Osteocyte (in vitro differentiated cells): Measurements from ENCODE around the gene SHROOM3. TPM values are rescaled to one million over a fixed set of nuclear protein-coding genes. Genes with fewer than 3 reads are reported as not detected.

ENCODE experiments used
- DNase-seq: peaks from one replicate; pipeline ENCODE4 v3.0.0; 2021; ENCODE audit warnings: mixed read lengths; ENCODE audit not compliant: unreplicated experiment; ENCODE audit errors: extremely low spot score
- H3K27ac Mint-ChIP-seq: one replicate; pipeline ENCODE4 v1.8.0; 2021; ENCODE audit warnings: mild to moderate bottlenecking, mixed read lengths; ENCODE audit not compliant: unreplicated experiment
- H3K27me3 Mint-ChIP-seq: one replicate; pipeline ENCODE4 v1.8.0; 2021; ENCODE audit warnings: mixed read lengths; ENCODE audit not compliant: unreplicated experiment
- H3K36me3 Mint-ChIP-seq: one replicate; pipeline ENCODE4 v1.8.0; 2021; ENCODE audit warnings: mixed read lengths; ENCODE audit not compliant: unreplicated experiment
- H3K4me1 Mint-ChIP-seq: one replicate; pipeline ENCODE4 v1.8.0; 2021; ENCODE audit warnings: mixed read lengths; ENCODE audit not compliant: unreplicated experiment
- H3K4me3 Mint-ChIP-seq: one replicate; pipeline ENCODE4 v1.8.0; 2021; ENCODE audit warnings: mild to moderate bottlenecking, moderate library complexity, mixed read lengths; ENCODE audit not compliant: unreplicated experiment
- H3K9me3 Mint-ChIP-seq: one replicate; pipeline ENCODE4 v1.8.0; 2021; ENCODE audit warnings: mixed read lengths; ENCODE audit not compliant: unreplicated experiment
- total RNA-seq: library from RNA; stranded (reverse); gene quantifications from 2 replicates; pipeline ENCODE4 v1.2.1, GENCODE V29; 2021
- TF ChIP-seq, protein P1 (sequence below): fragments of 200-600 bp; sonication (generic); IDR thresholded peaks from 2 replicates; pipeline ENCODE4 v1.5.0; 2021; ENCODE audit warnings: antibody characterized with exemption, mild to moderate bottlenecking, moderate library complexity

SHROOM3 gene
- total RNA-seq, 1 donor from 2014 or later, result 4.8 TPM

DNA sequence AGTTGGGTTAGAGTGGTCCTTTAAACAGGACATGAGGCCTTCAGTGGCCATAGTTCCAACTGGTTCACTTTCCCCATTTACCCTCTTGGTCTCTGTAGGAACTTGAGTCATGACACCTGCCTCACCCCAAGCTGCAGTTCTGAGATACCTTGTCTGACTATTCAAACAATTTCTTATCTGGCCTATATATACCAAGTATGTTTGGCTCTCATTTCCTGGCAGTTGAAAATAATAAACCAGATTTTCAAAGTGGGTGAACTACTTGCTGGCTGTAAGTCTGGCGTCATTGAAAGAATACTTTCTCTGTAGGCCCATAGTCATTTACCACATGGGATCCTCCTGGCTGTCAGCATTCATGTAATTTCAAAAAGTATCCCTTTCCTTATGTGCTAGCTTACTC lies 228.8 kb downstream of the SHROOM3 start:
- H3K4me3 Mint-ChIP-seq, result no peak overlapping the region
- no peaks in the 10 kb centered on the region for H3K27me3 Mint-ChIP-seq
- no peak for DNase-seq
- peaks cover 7% of the 10 kb centered on the region for H3K4me1 Mint-ChIP-seq
- TF ChIP-seq, protein P1, sequence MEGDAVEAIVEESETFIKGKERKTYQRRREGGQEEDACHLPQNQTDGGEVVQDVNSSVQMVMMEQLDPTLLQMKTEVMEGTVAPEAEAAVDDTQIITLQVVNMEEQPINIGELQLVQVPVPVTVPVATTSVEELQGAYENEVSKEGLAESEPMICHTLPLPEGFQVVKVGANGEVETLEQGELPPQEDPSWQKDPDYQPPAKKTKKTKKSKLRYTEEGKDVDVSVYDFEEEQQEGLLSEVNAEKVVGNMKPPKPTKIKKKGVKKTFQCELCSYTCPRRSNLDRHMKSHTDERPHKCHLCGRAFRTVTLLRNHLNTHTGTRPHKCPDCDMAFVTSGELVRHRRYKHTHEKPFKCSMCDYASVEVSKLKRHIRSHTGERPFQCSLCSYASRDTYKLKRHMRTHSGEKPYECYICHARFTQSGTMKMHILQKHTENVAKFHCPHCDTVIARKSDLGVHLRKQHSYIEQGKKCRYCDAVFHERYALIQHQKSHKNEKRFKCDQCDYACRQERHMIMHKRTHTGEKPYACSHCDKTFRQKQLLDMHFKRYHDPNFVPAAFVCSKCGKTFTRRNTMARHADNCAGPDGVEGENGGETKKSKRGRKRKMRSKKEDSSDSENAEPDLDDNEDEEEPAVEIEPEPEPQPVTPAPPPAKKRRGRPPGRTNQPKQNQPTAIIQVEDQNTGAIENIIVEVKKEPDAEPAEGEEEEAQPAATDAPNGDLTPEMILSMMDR, result no peak
- H3K36me3 Mint-ChIP-seq, result no peaks in the 10 kb centered on the region
- no peak overlapping the region for H3K27ac Mint-ChIP-seq
- H3K9me3 Mint-ChIP-seq, result no peaks in the 10 kb centered on the region

DNA sequence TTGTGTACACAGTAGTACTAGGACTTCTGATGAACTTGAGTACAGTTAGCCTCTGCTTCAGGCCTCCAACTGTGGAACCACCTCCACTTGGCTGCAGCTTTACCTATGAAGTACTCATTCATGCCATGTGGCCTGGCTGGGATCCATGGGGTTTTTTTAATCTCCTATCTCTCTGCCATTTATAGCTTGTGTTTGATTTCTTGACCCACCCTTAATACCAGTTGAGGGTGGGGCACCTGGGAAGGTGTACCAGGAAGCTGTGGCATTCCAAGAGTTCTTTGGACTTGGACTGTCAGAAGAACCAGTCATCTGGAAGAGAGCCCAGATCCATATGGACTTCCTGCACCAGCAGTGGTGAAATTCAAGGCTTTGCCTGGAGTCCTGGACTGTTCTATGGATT lies 230.1 kb downstream of the SHROOM3 start:
- Mint-ChIP-seq H3K27ac (no peak overlapping the region), H3K4me3 (no peak overlapping the region), H3K27me3 (no peaks in the 10 kb centered on the region), H3K4me1 (no peaks in the 10 kb centered on the region), H3K36me3 (no peaks in the 10 kb centered on the region), H3K9me3 (no peaks in the 10 kb centered on the region)
- TF ChIP-seq, protein P1, result no peak
- DNase-seq, result no peak

DNA sequence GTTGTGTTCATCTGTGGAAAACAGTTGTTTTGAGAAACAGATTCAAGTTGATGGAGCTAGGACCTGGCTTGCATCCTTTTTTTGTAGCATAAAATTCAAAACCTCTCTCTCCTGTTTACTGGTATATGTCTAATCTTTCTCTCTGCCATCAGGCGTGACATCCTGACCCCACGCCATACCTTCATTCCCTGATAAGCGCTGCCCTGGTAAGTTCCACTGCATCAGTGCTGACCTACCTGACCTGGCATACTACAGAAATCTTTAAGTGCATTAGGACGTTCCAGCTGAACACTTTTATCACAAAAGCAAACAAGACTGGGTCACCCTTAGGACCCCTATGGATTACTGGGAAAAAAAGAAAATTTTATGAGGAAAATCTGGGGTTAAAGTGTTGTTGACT lies 230.7 kb downstream of the SHROOM3 start:
- TF ChIP-seq, protein P1, result no peak
- H3K27me3 Mint-ChIP-seq, result no peaks in the 10 kb centered on the region
- H3K4me3 Mint-ChIP-seq, result no peak overlapping the region
- no peaks in the 10 kb centered on the region for H3K36me3 Mint-ChIP-seq
- H3K9me3 Mint-ChIP-seq, result no peaks in the 10 kb centered on the region
- no peak for DNase-seq
- no peaks in the 10 kb centered on the region for H3K4me1 Mint-ChIP-seq
- H3K27ac Mint-ChIP-seq, result no peak overlapping the region

DNA sequence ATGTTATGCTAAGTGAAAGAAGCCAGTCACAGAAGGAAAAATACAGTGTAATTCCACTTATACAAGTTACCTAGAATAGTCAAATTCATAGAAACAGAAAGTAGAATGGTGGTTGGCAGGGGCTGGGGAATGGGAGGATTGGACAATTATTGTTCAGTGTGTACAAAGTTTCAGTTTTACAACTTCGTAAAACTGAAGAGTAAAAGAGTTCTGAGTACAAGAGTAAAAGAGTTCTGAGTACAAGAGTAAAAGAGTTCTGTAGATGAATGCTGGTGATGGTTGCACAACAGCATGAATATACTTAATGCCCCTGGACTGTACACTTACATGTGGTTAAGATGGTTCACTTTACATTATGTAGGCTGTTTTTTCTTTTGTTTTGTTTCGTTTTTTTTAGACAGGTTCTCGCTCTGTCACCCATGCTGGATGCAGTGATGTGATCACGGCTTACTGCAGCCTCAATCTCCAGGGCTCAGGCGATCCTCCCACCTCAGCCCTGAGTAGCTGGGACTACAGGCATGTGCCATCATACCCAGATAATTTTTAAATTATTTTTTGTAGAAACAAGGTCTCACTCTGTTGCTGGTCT lies 232.0 kb downstream of the SHROOM3 start:
- H3K27ac Mint-ChIP-seq, result no peak overlapping the region
- no peaks in the 10 kb centered on the region for H3K36me3 Mint-ChIP-seq
- no peaks in the 10 kb centered on the region for H3K4me1 Mint-ChIP-seq
- H3K27me3 Mint-ChIP-seq, result no peaks in the 10 kb centered on the region
- TF ChIP-seq, protein P1, result no peak
- no peak overlapping the region for H3K4me3 Mint-ChIP-seq
- no peak for DNase-seq
- H3K9me3 Mint-ChIP-seq, result no peaks in the 10 kb centered on the region

DNA sequence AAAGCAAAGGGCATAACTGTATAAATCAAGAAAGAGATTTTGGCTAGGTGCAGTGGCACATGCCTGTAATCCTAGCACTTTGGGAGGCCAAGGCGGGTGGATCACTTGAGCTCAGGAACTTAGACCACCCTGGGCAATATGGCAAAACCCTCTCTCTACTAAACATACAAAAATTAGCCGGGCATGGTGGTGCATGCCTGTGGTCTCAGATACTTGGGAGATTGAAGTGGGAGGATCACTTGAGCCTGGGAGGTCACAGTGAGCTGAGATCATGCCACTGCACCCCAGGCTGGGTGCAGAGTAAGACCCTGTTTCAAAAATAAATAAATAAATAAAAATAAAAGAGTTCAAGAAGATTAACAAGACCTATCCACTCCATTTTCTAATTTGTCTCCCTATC lies 235.6 kb downstream of the SHROOM3 start:
- Mint-ChIP-seq H3K27ac (no peak overlapping the region), H3K27me3 (no peaks in the 10 kb centered on the region), H3K36me3 (no peaks in the 10 kb centered on the region), H3K4me3 (no peak overlapping the region), H3K4me1 (no peaks in the 10 kb centered on the region), H3K9me3 (no peaks in the 10 kb centered on the region)
- no peak for DNase-seq
- TF ChIP-seq, protein P1, result no peak
